ENCODE data around the gene CHIT1.
A peak's percentile ranks its signal among the peaks of the same experiment; 100 is the strongest.

DNA sequence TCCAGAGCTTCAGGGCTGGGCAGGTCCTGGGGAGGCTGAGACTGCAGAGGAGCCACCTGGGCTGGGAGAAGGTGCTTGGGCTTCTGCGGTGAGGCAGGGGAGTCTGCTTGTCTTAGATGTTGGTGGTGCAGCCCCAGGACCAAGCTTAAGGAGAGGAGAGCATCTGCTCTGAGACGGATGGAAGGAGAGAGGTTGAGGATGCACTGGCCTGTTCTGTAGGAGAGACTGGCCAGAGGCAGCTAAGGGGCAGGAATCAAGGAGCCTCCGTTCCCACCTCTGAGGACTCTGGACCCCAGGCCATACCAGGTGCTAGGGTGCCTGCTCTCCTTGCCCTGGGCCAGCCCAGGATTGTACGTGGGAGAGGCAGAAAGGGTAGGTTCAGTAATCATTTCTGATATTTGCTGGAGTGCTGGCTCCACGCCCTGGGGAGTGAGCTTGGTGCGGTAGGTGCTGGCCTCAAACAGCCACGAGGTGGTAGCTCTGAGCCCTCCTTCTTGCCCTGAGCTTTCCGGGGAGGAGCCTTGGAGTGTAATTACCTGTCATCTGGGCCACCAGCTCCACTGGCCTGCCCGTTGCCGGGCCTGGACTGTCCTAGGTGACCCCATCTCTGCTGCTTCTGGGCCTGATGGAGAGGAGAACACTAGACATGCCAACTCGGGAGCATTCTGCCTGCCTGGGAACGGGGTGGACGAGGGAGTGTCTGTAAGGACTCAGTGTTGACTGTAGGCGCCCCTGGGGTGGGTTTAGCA lies 63.1 kb downstream of the CHIT1 start:
- TF ChIP-seq, protein P1, sequence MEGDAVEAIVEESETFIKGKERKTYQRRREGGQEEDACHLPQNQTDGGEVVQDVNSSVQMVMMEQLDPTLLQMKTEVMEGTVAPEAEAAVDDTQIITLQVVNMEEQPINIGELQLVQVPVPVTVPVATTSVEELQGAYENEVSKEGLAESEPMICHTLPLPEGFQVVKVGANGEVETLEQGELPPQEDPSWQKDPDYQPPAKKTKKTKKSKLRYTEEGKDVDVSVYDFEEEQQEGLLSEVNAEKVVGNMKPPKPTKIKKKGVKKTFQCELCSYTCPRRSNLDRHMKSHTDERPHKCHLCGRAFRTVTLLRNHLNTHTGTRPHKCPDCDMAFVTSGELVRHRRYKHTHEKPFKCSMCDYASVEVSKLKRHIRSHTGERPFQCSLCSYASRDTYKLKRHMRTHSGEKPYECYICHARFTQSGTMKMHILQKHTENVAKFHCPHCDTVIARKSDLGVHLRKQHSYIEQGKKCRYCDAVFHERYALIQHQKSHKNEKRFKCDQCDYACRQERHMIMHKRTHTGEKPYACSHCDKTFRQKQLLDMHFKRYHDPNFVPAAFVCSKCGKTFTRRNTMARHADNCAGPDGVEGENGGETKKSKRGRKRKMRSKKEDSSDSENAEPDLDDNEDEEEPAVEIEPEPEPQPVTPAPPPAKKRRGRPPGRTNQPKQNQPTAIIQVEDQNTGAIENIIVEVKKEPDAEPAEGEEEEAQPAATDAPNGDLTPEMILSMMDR (IDR thresholded peaks at IDR 0.05) = peak in 2 of 6 experiments; percentile 12 to 26
- TF ChIP-seq POLR2A (IDR thresholded peaks at IDR 0.05) = no peak
